Pancreas (tissue), 10 donors: ENCODE data around the gene UBE2D1. TPM values are rescaled to one million over a fixed set of nuclear protein-coding genes. Genes with fewer than 3 reads are reported as not detected.

ENCODE experiments used
- ATAC-seq, 4 donors: fragments of 200-7000 bp; cut with Tn5 transposase; one replicate each; pipeline versions ENCODE4 v1.8.0 to v1.9.1; 2020; ENCODE audit warnings: mild to moderate bottlenecking in 4 of 4, moderate library complexity in 4 of 4
- DNase-seq, 6 donors: peaks; one replicate each; pipeline ENCODE4 v3.0.0-alpha.2; 2020
- FAIRE-seq: peaks from 2 replicates; lab custom pipeline; 2012; peaks lifted over from hg19 to GRCh38; lab: Jason Lieb, UNC
- H3K27ac ChIP-seq, 4 donors: fragments of 200-600 bp; sonication (generic); 1 replicate in 3 of 4; 2 replicates in 1 of 4; pipeline versions ENCODE4 v1.5.0 to v1.8.0; 2020
- H3K27me3 ChIP-seq, 4 donors: fragments of 200-600 bp; one replicate each; pipeline ENCODE4 v1.8.0; 2021
- H3K36me3 ChIP-seq, 3 donors: fragments of 200-600 bp; sonication (generic) in 1 of 3; one replicate each; pipeline versions ENCODE4 v1.5.0 to v1.8.0; 2020 to 2021
- H3K4me1 ChIP-seq, 3 donors: fragments of 200-600 bp; one replicate each; pipeline ENCODE4 v1.8.0; 2021
- H3K4me3 ChIP-seq, 4 donors: fragments of 200-600 bp; sonication (generic) in 2 of 4; one replicate each; pipeline versions ENCODE4 v1.5.0 to v1.8.0; 2020 to 2021
- H3K9me3 ChIP-seq, 4 donors: fragments of 200-600 bp; one replicate each; pipeline ENCODE4 v1.8.0; 2021
- WGBS, 2 donors: extraction: QIAGEN DNeasy Blood & Tissue Kit; methylation state at CpG; one replicate each; pipeline ENCODE4 v1.1.7; 2013; 5-methylcytosine and 5-hydroxymethylcytosine counted together
- intact Hi-C, 3 donors: fragments of 100-400 bp; cut with DNase I; formaldehyde crosslinking; loops; one replicate each; pipeline versions ENCODE4 v1.11.1 to v1.14.2; 2022
- polyA plus RNA-seq, 2 donors: library from polyadenylated mRNA; stranded (reverse); fragments of 200-250 nt; gene quantifications; one replicate each; pipeline ENCODE4 v1.2.3, GENCODE V29; 2013
- total RNA-seq, 6 donors: library from RNA; stranded (reverse); fragmentation: NEBNext Ultra II Directional in 4 of 6; extraction: Animal tissue kit (Norgen Biotek cat#: 25700) in 4 of 6; gene quantifications; one replicate each; pipeline versions ENCODE4 v1.2.1 to v1.2.4, GENCODE V29; 2021 to 2023
- TF ChIP-seq, protein P1 (sequence below), 4 donors: fragments of 200-600 bp; sonication (generic) in 3 of 4; IDR thresholded peaks; one replicate each; pipeline versions ENCODE4 v1.5.0 to v1.8.0; 2021; ENCODE audit warnings: antibody characterized with exemption in 4 of 4
- donor health status: healthy with polysubstance abuse.
- donor health status: DM: no; HTN: no; CAD: no; lungs with moderate emphysema.
- donor health status: DM: no; HTN: no; CAD: no.
- donor health status: control.
- donor health status: control.
- donor health status: Bipolar disorder and iron deficiency.
- donor health status: DM: yes; HTN: yes; CAD: no.
- donor health status: DM: no; HTN: no; CAD: no.
- donor health status: DM: no; HTN: no; CAD: no.
- donor health status: DM: yes; HTN: yes; CAD: no.

UBE2D1 gene
- total RNA-seq (1 to 10 TPM; 2.5 to 8.9 (median 2.9) TPM), polyA plus RNA-seq (1 to 10 TPM; 2.9 to 6.2 TPM)

DNA sequence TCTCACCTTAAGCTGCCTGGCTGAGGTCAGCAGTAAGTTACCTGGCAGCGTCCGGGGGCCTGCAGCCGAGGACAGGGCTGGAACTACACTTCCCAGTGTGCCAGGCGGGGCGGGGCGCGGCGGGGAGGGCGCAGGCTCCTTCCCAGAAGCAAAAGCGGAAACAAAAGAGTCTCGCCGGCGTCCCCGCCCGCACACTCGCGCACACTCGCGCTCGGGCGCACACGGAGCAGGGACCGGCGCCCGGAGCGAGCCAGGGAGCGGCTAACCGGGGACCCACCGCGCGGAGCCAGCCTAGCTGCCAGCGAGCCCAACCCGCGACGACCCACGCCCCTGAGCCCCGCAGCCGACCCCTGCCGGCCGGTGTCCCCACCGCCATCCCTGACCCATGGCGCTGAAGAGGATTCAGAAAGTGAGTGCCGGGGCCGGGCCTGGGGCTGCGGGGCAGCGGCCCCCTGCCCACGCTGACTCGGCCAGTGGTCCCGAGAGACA lies at the start of gene UBE2D1:
UBE2D1 (plus strand) TSS at position 190 of the 489 bp plus-strand sequence; CDS start at position 386, 196 bp downstream.
- TF ChIP-seq, protein P1, sequence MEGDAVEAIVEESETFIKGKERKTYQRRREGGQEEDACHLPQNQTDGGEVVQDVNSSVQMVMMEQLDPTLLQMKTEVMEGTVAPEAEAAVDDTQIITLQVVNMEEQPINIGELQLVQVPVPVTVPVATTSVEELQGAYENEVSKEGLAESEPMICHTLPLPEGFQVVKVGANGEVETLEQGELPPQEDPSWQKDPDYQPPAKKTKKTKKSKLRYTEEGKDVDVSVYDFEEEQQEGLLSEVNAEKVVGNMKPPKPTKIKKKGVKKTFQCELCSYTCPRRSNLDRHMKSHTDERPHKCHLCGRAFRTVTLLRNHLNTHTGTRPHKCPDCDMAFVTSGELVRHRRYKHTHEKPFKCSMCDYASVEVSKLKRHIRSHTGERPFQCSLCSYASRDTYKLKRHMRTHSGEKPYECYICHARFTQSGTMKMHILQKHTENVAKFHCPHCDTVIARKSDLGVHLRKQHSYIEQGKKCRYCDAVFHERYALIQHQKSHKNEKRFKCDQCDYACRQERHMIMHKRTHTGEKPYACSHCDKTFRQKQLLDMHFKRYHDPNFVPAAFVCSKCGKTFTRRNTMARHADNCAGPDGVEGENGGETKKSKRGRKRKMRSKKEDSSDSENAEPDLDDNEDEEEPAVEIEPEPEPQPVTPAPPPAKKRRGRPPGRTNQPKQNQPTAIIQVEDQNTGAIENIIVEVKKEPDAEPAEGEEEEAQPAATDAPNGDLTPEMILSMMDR (IDR thresholded peaks at IDR 0.05) = peak in 1 of 4 donors; percentile 12
- Histone ChIP-seq H3K4me3 (peak within 1 kb of the TSS; percentile 80 to 99 (median 86)), H3K27ac (peak within 1 kb of the TSS; percentile 40 to 72 (median 55)), H3K4me1 (peaks cover 0 to 13% (median 10%) of the 10 kb centered on the region in 3 donors), H3K27me3 (no peaks in the 10 kb centered on the region), H3K36me3 (no peaks in the 10 kb centered on the region), H3K9me3 (no peaks in the 10 kb centered on the region)
- WGBS, 2 donors = 0% methylated on average over 35 to 49 of the region's 49 CpGs
- FAIRE-seq (no peak), DNase-seq (peak; percentile 90 to 96 (median 92)), ATAC-seq (peak; percentile 98 to 99 (median 98))
- intact Hi-C loops = no loop called here

DNA sequence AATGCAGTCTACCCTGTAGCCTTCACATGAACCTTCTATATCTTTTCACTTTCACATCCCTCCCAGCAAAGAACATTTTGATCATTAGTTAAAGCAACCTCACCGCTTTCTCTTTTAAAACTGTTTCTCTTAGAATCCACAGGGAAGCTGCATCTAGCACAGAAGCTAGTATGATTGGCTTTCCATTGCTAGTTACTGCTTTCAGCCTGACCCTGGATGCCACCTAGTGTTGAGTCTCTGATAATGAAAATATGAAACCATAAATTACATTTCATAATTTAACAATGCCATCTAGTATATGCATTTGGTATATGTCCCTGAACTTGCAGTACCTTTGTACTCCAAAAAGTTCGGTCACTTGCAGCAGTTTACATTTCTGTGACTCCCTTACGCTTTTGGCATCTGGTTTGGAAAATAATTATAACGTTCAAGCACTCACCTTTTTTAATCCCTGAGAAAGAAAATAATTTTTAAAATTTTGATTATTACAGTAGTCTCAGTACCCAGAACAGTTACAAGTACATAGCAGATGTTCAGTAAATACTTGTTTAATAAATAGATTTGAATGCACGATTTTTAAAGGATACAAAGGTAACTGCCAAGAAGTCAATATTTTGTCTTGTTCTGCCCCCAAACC lies 43.1 kb upstream of the UBE2D1 start:
- intact Hi-C loops = loop anchor here in 2 of 3 donors (5.0 kb wide), 1 partner anchor 114 kb away; no protein-coding TSS in a partner anchor
- Histone ChIP-seq H3K9me3 (no peaks in the 10 kb centered on the region), H3K36me3 (no peaks in the 10 kb centered on the region), H3K27ac (no peak overlapping the region), H3K4me1 (no peaks in the 10 kb centered on the region), H3K27me3 (no peaks in the 10 kb centered on the region), H3K4me3 (no peak overlapping the region)
- FAIRE-seq (peak; percentile 67), DNase-seq (peak in 3 of 6 donors; percentile 19 to 36 (median 21)), ATAC-seq (peak; percentile 63 to 96 (median 92))
- TF ChIP-seq, protein P1 (IDR thresholded peaks at IDR 0.05) = peak in 3 of 4 donors; percentile 45 to 63 (median 53)
- WGBS, 2 donors = 35 to 37% methylated on average over 5 of the region's 5 CpGs

DNA sequence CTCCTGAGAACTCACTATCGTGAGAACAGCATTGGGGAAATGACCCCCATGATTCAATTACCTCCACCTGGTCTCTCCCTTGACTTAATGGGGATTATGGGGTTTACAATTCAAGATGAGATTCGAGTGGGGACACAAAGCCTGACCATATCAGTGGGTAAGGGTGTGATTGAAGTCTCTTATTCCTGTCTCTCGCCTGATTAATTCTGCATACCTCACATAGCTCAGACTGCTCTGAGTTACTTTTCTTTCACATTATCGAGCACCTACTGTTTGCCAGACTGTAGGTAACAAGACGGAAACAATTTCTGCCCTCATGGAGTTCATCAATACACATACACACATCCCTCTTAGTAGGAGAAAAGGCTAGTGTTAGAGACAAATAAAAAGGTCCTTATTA lies 40.8 kb upstream of the UBE2D1 start:
- no peak for FAIRE-seq
- TF ChIP-seq, protein P1 (IDR thresholded peaks at IDR 0.05) = no peak

DNA sequence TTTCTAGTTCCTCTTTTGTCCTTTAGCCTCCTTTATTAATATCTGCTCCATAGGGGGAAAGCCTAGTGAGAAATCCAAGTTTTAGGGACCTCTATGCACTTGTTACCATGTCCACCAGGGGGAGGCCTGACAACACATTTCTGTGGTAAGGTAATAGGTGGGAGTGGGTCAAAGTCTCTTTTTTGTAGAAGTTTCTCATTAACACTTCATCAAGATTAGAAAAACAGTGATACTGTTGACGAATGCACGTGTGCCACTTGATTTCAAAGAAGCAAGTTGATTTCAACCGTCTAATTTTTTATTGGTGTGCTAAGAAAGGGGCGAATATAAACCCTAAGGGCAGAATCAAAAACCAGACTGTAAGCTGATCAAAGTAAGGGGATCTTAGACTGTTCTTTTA lies 35.2 kb upstream of the UBE2D1 start:
- WGBS, 2 donors = 8% methylated on average over 4 of the region's 4 CpGs
- Histone ChIP-seq H3K27me3 (no peaks in the 10 kb centered on the region), H3K4me1 (no peaks in the 10 kb centered on the region), H3K4me3 (no peak overlapping the region), H3K9me3 (no peaks in the 10 kb centered on the region), H3K36me3 (no peaks in the 10 kb centered on the region), H3K27ac (no peak overlapping the region)
- TF ChIP-seq, protein P1 (IDR thresholded peaks at IDR 0.05) = peak; percentile 58 to 80 (median 66)
- DNase-seq (peak in 5 of 6 donors; percentile 24 to 60 (median 42)), FAIRE-seq (peak; percentile 5), ATAC-seq (peak; percentile 76 to 94 (median 91))
- intact Hi-C loops = no loop called here

More for the DNA sequence above, 40.8 kb upstream of the UBE2D1 start:
- Histone ChIP-seq H3K36me3 (no peaks in the 10 kb centered on the region), H3K27me3 (no peaks in the 10 kb centered on the region), H3K4me3 (no peak overlapping the region), H3K9me3 (no peaks in the 10 kb centered on the region), H3K4me1 (no peaks in the 10 kb centered on the region), H3K27ac (no peak overlapping the region)
- intact Hi-C loops = loop anchor here in 2 of 3 donors (5.0 kb wide), 1 partner anchor 117 kb away; no protein-coding TSS in a partner anchor
- ATAC-seq = no peak
- WGBS, 2 donors = 73 to 88% methylated on average over 5 of the region's 5 CpGs
- no peak for DNase-seq

DNA sequence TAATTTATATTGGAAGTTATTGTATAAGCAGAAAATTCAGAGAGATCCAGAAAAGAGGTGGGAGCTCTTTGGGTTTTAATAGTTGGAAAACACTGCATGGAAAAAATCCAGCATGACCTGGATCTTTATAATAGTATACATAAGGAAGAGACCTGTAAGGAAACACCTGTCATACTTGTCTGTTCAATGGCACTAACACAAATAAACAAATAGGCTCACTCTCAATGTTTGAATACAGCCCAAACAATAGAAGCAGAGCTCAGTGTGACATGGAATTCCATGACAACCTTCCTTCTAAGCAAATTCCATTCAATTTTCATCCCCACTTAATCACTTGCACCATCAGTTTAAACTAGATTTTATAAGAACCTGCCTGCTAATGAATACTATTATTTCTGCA lies 34.1 kb upstream of the UBE2D1 start:
- DNase-seq = no peak
- no peak for ATAC-seq
- no peak overlapping the region for H3K27ac ChIP-seq
- no peak overlapping the region for H3K4me3 ChIP-seq
- TF ChIP-seq, protein P1 (IDR thresholded peaks at IDR 0.05) = no peak
- H3K4me1 ChIP-seq = no peaks in the 10 kb centered on the region
- no peaks in the 10 kb centered on the region for H3K36me3 ChIP-seq
- H3K27me3 ChIP-seq = no peaks in the 10 kb centered on the region
- FAIRE-seq = no peak
- intact Hi-C loops = no loop called here
- no peaks in the 10 kb centered on the region for H3K9me3 ChIP-seq
